Ishikawa (cell line): Measurements from ENCODE around the gene CFAP77.

Experiments
- CEBPB ChIP-seq: IDR thresholded peaks from 2 replicates; pipeline ENCODE4 v1.6.1; 2012
- CREB1 ChIP-seq: IDR thresholded peaks from 2 replicates; pipeline ENCODE4 v1.6.1; 2012; ENCODE audit warnings: low read depth
- EGR1 ChIP-seq: IDR thresholded peaks from 2 replicates; pipeline ENCODE4 v1.6.1; 2012
- EP300 ChIP-seq: IDR thresholded peaks from 2 replicates; pipeline ENCODE4 v1.6.1; 2012; ENCODE audit warnings: borderline replicate concordance
- FOXM1 ChIP-seq: IDR thresholded peaks from 2 replicates; pipeline ENCODE4 v1.6.1; 2012; ENCODE audit warnings: low read depth, borderline replicate concordance
- MAX ChIP-seq: IDR thresholded peaks from 2 replicates; pipeline ENCODE4 v1.6.1; 2012
- NFIC ChIP-seq: IDR thresholded peaks from 2 replicates; pipeline ENCODE4 v1.6.1; 2012
- RAD21 ChIP-seq: IDR thresholded peaks from 2 replicates; pipeline ENCODE4 v1.6.1; 2012; ENCODE audit warnings: low read depth
- REST ChIP-seq: IDR thresholded peaks from 2 replicates; pipeline ENCODE4 v1.6.1; 2012; ENCODE audit warnings: low read depth, mild to moderate bottlenecking
- TAF1 ChIP-seq: IDR thresholded peaks from 2 replicates; pipeline ENCODE4 v1.6.1; 2012; ENCODE audit warnings: low read depth, mild to moderate bottlenecking
- TCF12 ChIP-seq: IDR thresholded peaks from 2 replicates; pipeline ENCODE4 v1.6.1; 2012; ENCODE audit warnings: low read depth
- TEAD4 ChIP-seq: IDR thresholded peaks from 2 replicates; pipeline ENCODE4 v1.6.1; 2012
- USF1 ChIP-seq: IDR thresholded peaks from 2 replicates; pipeline ENCODE4 v1.6.1; 2012
- YY1 ChIP-seq: IDR thresholded peaks from 2 replicates; pipeline ENCODE4 v1.6.1; 2012; ENCODE audit warnings: low read depth
- ZBTB7A ChIP-seq: IDR thresholded peaks from 2 replicates; pipeline ENCODE4 v1.6.1; 2012; ENCODE audit warnings: low read depth

Gene CFAP77

GRCh38 chr9:132367613-132368313, 42.2 kb upstream of the CFAP77 start:
- TF ChIP-seq CREB1, result no peak
- TF ChIP-seq YY1, result no peak
- TF ChIP-seq TEAD4, result no peak
- TF ChIP-seq RAD21, result no peak
- TF ChIP-seq ZBTB7A, result no peak
- TF ChIP-seq TCF12, result no peak
- no peak for TF ChIP-seq REST

GRCh38 chr9:132369421-132369820, 40.6 kb upstream of the CFAP77 start:
- TF ChIP-seq FOXM1, result no peak
- TF ChIP-seq MAX, result no peak
- no peak for TF ChIP-seq EGR1
- no peak for TF ChIP-seq YY1
- TF ChIP-seq CEBPB, result no peak
- TF ChIP-seq ZBTB7A, result no peak

- TF ChIP-seq YY1, result no peak
- no peak for TF ChIP-seq TAF1
- no peak for TF ChIP-seq RAD21
- TF ChIP-seq TEAD4, result no peak
- no peak for TF ChIP-seq EP300
- TF ChIP-seq ZBTB7A, result no peak
- no peak for TF ChIP-seq FOXM1
- TF ChIP-seq CREB1, result no peak
- no peak for TF ChIP-seq EGR1
- no peak for TF ChIP-seq CEBPB
- no peak for TF ChIP-seq TCF12
- no peak for TF ChIP-seq REST
- no peak for TF ChIP-seq USF1
- no peak for TF ChIP-seq NFIC
- TF ChIP-seq MAX, result no peak
These were observed 39.4 kb upstream of the CFAP77 start for GRCh38 chr9:132370592-132370991.

GRCh38 chr9:132372177-132373095, 37.6 kb upstream of the CFAP77 start:
- no peak for TF ChIP-seq EGR1
- TF ChIP-seq YY1, result no peak
- TF ChIP-seq CEBPB, result no peak
- no peak for TF ChIP-seq REST

- TF ChIP-seq CREB1 (no peak), TCF12 (no peak), MAX (no peak), USF1 (no peak), YY1 (no peak), FOXM1 (no peak), TEAD4 (no peak), CEBPB (no peak), TAF1 (no peak), REST (no peak), ZBTB7A (no peak), RAD21 (no peak), EGR1 (no peak), NFIC (no peak), EP300 (no peak)
These were observed 28.0 kb upstream of the CFAP77 start for GRCh38 chr9:132381966-132382541.
